Pancreas (tissue), 10 donors: ENCODE results near the gene ABCA7. TPM values are rescaled to one million over a fixed set of nuclear protein-coding genes. Genes with fewer than 3 reads are reported as not detected.
A peak's percentile ranks its signal among the peaks of the same experiment; 100 is the strongest.

Experiments used
- ATAC-seq, 4 donors: fragments of 200-7000 bp; cut with Tn5 transposase; one replicate each; pipeline versions ENCODE4 v1.8.0 to v1.9.1; 2020; ENCODE audit warnings: mild to moderate bottlenecking in 4 of 4, moderate library complexity in 4 of 4
- DNase-seq, 6 donors: peaks; one replicate each; pipeline ENCODE4 v3.0.0-alpha.2; 2020
- FAIRE-seq: peaks from 2 replicates; lab custom pipeline; 2012; peaks lifted over from hg19 to GRCh38; lab: Jason Lieb, UNC
- H3K27ac ChIP-seq, 4 donors: fragments of 200-600 bp; sonication (generic); 1 replicate in 3 of 4; 2 replicates in 1 of 4; pipeline versions ENCODE4 v1.5.0 to v1.8.0; 2020
- H3K27me3 ChIP-seq, 4 donors: fragments of 200-600 bp; one replicate each; pipeline ENCODE4 v1.8.0; 2021
- H3K36me3 ChIP-seq, 3 donors: fragments of 200-600 bp; sonication (generic) in 1 of 3; one replicate each; pipeline versions ENCODE4 v1.5.0 to v1.8.0; 2020 to 2021
- H3K4me1 ChIP-seq, 3 donors: fragments of 200-600 bp; one replicate each; pipeline ENCODE4 v1.8.0; 2021
- H3K4me3 ChIP-seq, 4 donors: fragments of 200-600 bp; sonication (generic) in 2 of 4; one replicate each; pipeline versions ENCODE4 v1.5.0 to v1.8.0; 2020 to 2021
- H3K9me3 ChIP-seq, 4 donors: fragments of 200-600 bp; one replicate each; pipeline ENCODE4 v1.8.0; 2021
- WGBS, 2 donors: extraction: QIAGEN DNeasy Blood & Tissue Kit; methylation state at CpG; one replicate each; pipeline ENCODE4 v1.1.7; 2013; 5-methylcytosine and 5-hydroxymethylcytosine counted together
- intact Hi-C, 3 donors: fragments of 100-400 bp; cut with DNase I; formaldehyde crosslinking; loops; one replicate each; pipeline versions ENCODE4 v1.11.1 to v1.14.2; 2022
- polyA plus RNA-seq, 2 donors: library from polyadenylated mRNA; stranded (reverse); fragments of 200-250 nt; gene quantifications; one replicate each; pipeline ENCODE4 v1.2.3, GENCODE V29; 2013
- total RNA-seq, 6 donors: library from RNA; stranded (reverse); fragmentation: NEBNext Ultra II Directional in 4 of 6; extraction: Animal tissue kit (Norgen Biotek cat#: 25700) in 4 of 6; gene quantifications; one replicate each; pipeline versions ENCODE4 v1.2.1 to v1.2.4, GENCODE V29; 2021 to 2023
- TF ChIP-seq, protein P1 (sequence below), 4 donors: fragments of 200-600 bp; sonication (generic) in 3 of 4; IDR thresholded peaks; one replicate each; pipeline versions ENCODE4 v1.5.0 to v1.8.0; 2021; ENCODE audit warnings: antibody characterized with exemption in 4 of 4
- donor health status: healthy with polysubstance abuse.
- donor health status: DM: no; HTN: no; CAD: no; lungs with moderate emphysema.
- donor health status: DM: no; HTN: no; CAD: no.
- donor health status: control.
- donor health status: control.
- donor health status: Bipolar disorder and iron deficiency.
- donor health status: DM: yes; HTN: yes; CAD: no.
- donor health status: DM: no; HTN: no; CAD: no.
- donor health status: DM: no; HTN: no; CAD: no.
- donor health status: DM: yes; HTN: yes; CAD: no.

The ABCA7 gene
- total and polyA plus RNA-seq, 8 donors = 6.9 to 131 (median 17.8) TPM

DNA sequence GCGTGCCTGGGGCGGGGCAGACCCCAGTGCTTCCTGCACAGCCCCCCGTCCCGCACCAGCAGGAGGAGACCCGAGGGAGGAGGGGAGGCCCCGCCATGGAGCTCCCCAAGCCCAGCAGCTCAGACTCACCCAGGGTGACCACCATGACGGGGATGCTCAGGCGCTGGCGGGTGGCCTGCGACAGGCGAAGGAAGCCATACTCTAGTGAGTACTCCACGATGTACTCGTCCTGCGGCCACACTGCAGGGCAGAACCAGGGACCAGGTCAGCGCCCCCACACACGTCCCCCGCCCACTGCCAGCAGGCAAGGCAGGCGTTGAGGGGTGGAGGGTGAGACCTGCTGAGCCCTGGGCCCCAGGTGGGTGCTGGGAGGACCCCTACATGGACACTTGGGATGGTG is 27.6 kb upstream of the ABCA7 start:
- Histone ChIP-seq H3K36me3 (peaks cover 0 to 49% (median 21%) of the 10 kb centered on the region in 3 donors), H3K9me3 (no peaks in the 10 kb centered on the region), H3K4me1 (peaks cover 13 to 14% (median 14%) of the 10 kb centered on the region in 3 donors), H3K27ac (no peak overlapping the region), H3K4me3 (no peak overlapping the region), H3K27me3 (no peaks in the 10 kb centered on the region)
- intact Hi-C loops = no loop called here
- 94 to 99% methylated on average over 14 to 18 of the region's 18 CpGs for WGBS, 2 donors
- FAIRE-seq (no peak), DNase-seq (peak in 2 of 6 donors; percentile 38 to 80), ATAC-seq (no peak)
- TF ChIP-seq, protein P1, sequence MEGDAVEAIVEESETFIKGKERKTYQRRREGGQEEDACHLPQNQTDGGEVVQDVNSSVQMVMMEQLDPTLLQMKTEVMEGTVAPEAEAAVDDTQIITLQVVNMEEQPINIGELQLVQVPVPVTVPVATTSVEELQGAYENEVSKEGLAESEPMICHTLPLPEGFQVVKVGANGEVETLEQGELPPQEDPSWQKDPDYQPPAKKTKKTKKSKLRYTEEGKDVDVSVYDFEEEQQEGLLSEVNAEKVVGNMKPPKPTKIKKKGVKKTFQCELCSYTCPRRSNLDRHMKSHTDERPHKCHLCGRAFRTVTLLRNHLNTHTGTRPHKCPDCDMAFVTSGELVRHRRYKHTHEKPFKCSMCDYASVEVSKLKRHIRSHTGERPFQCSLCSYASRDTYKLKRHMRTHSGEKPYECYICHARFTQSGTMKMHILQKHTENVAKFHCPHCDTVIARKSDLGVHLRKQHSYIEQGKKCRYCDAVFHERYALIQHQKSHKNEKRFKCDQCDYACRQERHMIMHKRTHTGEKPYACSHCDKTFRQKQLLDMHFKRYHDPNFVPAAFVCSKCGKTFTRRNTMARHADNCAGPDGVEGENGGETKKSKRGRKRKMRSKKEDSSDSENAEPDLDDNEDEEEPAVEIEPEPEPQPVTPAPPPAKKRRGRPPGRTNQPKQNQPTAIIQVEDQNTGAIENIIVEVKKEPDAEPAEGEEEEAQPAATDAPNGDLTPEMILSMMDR (IDR thresholded peaks at IDR 0.05) = no peak

DNA sequence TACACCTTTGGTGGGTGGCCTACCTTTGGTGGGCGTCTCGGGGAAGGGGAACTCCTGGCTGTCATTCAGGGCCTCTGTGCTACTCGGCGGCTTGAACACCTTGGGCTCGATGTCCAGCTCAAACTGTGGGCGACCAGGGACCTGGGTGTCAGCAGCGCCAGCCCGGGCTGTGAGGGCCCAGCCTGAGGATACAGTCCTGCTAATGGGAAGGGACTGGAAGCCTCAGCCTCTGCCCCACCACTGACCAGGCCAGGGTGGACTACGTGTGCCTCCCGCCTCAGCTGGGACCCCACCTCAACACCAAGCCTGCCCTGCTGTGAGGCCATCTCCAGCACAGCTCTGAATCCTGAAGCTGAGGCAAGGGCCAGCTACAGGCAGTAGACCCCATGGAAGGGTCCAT is 26.7 kb upstream of the ABCA7 start:
- Histone ChIP-seq H3K36me3 (peaks cover 0 to 49% (median 21%) of the 10 kb centered on the region in 3 donors), H3K9me3 (no peaks in the 10 kb centered on the region), H3K4me3 (no peak overlapping the region), H3K27ac (no peak overlapping the region), H3K27me3 (no peaks in the 10 kb centered on the region), H3K4me1 (peaks cover 22 to 23% (median 23%) of the 10 kb centered on the region in 3 donors)
- WGBS, 2 donors = 91 to 93% methylated on average over 10 of the region's 10 CpGs
- no peak for ATAC-seq
- intact Hi-C loops = no loop called here
- TF ChIP-seq, protein P1 (IDR thresholded peaks at IDR 0.05) = no peak
- peak in 2 of 6 donors; percentile 29 to 74 for DNase-seq
- FAIRE-seq = no peak

DNA sequence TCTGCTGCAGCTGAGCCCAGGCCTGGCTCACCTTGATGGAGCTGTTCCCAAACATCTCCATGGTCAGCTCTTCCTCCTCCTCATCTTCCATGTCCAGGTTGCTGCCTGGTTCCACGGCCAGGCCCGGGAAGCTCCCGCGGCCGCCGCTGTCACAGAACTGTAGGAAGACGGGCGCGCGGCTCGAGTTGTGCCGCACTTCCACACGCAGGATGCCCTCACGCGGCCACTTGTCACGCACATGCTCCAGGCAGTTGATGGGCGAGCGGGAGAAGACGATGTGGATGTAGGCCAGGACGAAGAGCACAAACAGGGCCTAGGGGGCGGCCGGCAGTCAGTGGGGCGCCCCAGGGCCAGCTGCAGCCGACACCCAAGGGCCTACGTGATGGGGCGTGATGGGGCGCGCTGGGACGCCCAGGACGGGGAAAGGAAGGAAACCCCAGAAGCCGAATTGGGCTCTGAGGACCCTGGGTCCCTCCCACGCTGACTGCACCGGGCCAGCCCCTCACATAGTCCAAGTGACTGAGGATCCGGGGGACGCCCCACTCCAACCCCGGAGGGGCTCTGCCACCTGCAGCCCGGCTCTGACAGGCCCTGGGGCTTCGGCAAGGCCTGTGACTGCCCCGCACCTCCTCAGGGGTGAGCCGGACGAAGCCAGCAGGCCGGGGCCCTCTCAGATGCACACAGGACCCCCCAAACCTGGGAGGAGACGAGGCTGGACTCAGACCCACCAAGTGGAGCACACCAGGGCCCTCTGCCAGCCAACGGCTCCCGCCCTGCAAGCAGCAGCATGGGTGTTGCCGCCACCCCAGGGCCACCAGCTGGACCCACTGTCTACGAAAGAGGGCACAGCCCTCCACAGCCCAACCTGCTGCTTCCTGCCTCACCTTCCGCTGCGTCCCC is 25.5 kb upstream of the ABCA7 start:
- H3K36me3 ChIP-seq = peaks cover 0 to 47% (median 21%) of the 10 kb centered on the region in 3 donors
- H3K27ac ChIP-seq = no peak overlapping the region
- ATAC-seq (no peak), DNase-seq (peak in 2 of 6 donors; percentile 61 to 74), FAIRE-seq (no peak)
- 93 to 97% methylated on average over 43 to 49 of the region's 49 CpGs for WGBS, 2 donors
- H3K4me1 ChIP-seq = peaks cover 26 to 35% (median 31%) of the 10 kb centered on the region in 3 donors
- TF ChIP-seq, protein P1 (IDR thresholded peaks at IDR 0.05) = no peak
- no peak overlapping the region for H3K4me3 ChIP-seq
- intact Hi-C loops = no loop called here
- H3K9me3 ChIP-seq = no peaks in the 10 kb centered on the region
- no peaks in the 10 kb centered on the region for H3K27me3 ChIP-seq

DNA sequence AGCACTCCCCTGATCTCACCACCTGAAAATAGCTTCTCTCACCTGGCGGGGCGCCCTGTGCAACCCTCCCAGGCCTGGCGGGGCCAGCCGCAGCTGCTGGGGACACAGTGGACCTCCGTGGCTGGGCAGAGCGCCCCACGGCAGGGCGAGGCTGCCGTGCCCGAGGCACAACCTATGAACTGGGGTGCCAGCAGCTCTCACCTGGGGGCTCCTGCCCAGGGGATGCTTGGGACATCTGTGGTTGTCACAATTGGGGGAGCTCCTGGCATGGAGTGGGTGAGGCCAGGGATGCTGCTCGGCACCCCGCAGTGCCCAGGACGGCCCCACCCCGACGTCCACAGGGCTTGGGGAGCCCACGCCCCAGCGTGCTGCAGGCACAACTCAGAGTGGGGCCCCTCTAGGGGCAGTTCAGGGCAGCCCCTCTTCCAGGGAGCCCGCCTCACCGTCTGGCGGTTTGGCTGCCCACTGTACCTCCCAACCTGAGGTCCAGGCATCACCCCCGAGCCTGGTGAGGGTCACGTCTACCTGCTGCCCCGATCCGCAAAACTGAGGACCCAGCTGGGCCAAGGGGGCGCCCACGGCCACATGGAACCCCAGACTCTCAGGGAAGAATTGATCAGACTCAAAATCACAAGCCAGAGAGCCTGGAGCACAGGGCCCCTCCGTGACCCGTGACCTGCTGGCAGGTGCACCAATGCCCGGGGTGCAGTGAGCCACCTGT is 24.7 kb upstream of the ABCA7 start:
- no peak for FAIRE-seq
- no peak overlapping the region for H3K27ac ChIP-seq
- no peak overlapping the region for H3K4me3 ChIP-seq
- H3K36me3 ChIP-seq = peaks cover 0 to 39% (median 19%) of the 10 kb centered on the region in 3 donors
- no peak for ATAC-seq
- H3K4me1 ChIP-seq = peaks cover 26 to 40% (median 34%) of the 10 kb centered on the region in 3 donors
- H3K27me3 ChIP-seq = no peaks in the 10 kb centered on the region
- DNase-seq = peak in 1 of 6 donors; percentile 74
- no peaks in the 10 kb centered on the region for H3K9me3 ChIP-seq
- 80 to 87% methylated on average over 24 to 29 of the region's 29 CpGs for WGBS, 2 donors
- intact Hi-C loops = no loop called here
- TF ChIP-seq, protein P1 (IDR thresholded peaks at IDR 0.05) = no peak
